ENCODE data around the gene OR2A5. TPM values are rescaled to one million over a fixed set of nuclear protein-coding genes. Genes with fewer than 3 reads are reported as not detected.
"Not testable (repeated sequence)": the region's sequence is repeated elsewhere in the genome, so short reads cannot be mapped to it uniquely, and the experiment has no call there.

The OR2A5 gene
- not detected for total RNA-seq

- Mint-ChIP-seq H3K36me3 (no peaks in the 10 kb centered on the region), H3K27ac (no peak within 1 kb of the TSS), H3K9me3 (no peaks in the 10 kb centered on the region)
- ATAC-seq = no peak
- no peak for DNase-seq (ENCODE audit: low spot score in 2 of 2)
Observed at GRCh38 chr7:144048648-144049047, at the start of gene OR2A5. OR2A5 (plus strand) TSS chr7:144048948; CDS start chr7:144050402, 1,454 bp downstream.

DNA sequence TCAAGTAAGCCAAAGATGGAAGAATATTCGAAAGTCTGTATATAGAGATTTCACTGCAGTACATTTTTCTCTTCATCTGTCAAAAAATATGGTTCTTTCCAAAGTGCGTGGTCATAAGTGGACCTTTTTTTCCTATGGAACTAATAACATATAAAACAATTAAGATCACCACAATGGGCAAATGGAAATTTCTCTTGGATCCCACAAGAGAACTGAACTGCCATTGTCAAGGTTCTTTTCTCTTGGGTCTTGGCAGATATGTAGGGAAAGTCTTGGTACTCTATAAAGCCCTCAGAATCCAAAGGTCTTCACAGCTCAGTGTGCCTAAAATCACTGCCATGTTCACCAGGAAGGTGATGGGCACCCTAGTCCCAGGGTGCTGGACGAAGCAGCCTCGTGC lies 48.7 kb upstream of the OR2A5 start, which contains the start of gene OR6B1:
OR6B1 (plus strand) TSS at position 301 of the 400 bp plus-strand sequence. CDS start 3,677 bp downstream, outside the sequence.
- Mint-ChIP-seq H3K9me3 (no peaks in the 10 kb centered on the region), H3K27ac (no peak within 1 kb of the TSS), H3K36me3 (no peaks in the 10 kb centered on the region)
- ATAC-seq = no peak
- no peak for DNase-seq (ENCODE audit: low spot score in 2 of 2)

GRCh38 chr7:144001543-144001942 lies 47.2 kb upstream of the OR2A5 start:
- no peaks in the 10 kb centered on the region for H3K9me3 Mint-ChIP-seq

DNA sequence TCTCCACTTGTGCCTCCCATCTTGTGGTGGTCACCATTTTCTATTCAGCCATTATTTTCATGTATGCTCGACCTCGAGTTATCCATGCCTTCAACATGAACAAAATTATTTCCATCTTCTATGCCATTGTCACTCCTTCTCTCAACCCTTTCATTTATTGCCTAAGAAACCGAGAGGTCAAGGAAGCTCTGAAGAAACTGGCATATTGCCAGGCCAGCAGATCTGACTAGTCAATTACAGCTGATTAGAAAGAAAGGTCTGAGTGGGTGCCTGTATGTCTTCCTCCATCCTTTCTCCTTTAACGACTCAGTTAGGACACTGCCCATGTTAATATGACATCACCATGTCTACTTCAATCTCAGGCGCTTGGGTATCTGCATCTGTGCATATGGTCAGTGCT lies 44.0 kb upstream of the OR2A5 start:
- ATAC-seq (no peak), DNase-seq (ENCODE audit: low spot score in 2 of 2) (no peak)
- peaks cover 8 to 15% of the 10 kb centered on the region in 2 donors for H3K9me3 Mint-ChIP-seq
- no peak overlapping the region for H3K27ac Mint-ChIP-seq
- H3K36me3 Mint-ChIP-seq = peaks cover 8 to 14% of the 10 kb centered on the region in 2 donors

More at GRCh38 chr7:144001543-144001942, 47.2 kb upstream of the OR2A5 start:
- H3K27ac Mint-ChIP-seq = no peak overlapping the region
- ATAC-seq (no peak), DNase-seq (ENCODE audit: low spot score in 2 of 2) (no peak)
- no peaks in the 10 kb centered on the region for H3K36me3 Mint-ChIP-seq

- Mint-ChIP-seq H3K27ac (no peak overlapping the region), H3K9me3 (peaks cover 15 to 19% of the 10 kb centered on the region in 2 donors), H3K36me3 (peaks cover 8 to 20% of the 10 kb centered on the region in 2 donors)
- ATAC-seq (no peak), DNase-seq (ENCODE audit: low spot score in 2 of 2) (no peak)
Observed at GRCh38 chr7:144006029-144006691, 42.6 kb upstream of the OR2A5 start.

DNA sequence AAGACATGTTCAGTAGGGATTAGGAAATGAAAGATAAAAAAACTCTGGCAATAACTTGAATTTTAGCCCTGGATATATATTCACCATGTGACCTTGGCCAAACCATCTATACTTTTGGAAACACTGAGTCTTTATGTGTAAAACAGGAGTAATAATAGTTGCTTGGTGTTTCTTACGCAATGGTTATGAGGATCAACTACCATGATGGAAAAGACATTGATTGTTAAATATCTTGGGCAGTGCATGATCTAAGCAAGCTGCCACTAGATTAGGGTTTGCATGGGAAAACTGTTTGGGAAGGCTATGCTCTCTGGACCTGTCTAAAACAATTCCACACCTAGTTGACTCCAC lies 42.1 kb upstream of the OR2A5 start:
- DNase-seq (ENCODE audit: low spot score in 2 of 2) (no peak), ATAC-seq (no peak)
- Mint-ChIP-seq H3K36me3 (peaks cover 8 to 25% of the 10 kb centered on the region in 2 donors), H3K27ac (no peak overlapping the region), H3K9me3 (peaks cover 15 to 23% of the 10 kb centered on the region in 2 donors)

DNA sequence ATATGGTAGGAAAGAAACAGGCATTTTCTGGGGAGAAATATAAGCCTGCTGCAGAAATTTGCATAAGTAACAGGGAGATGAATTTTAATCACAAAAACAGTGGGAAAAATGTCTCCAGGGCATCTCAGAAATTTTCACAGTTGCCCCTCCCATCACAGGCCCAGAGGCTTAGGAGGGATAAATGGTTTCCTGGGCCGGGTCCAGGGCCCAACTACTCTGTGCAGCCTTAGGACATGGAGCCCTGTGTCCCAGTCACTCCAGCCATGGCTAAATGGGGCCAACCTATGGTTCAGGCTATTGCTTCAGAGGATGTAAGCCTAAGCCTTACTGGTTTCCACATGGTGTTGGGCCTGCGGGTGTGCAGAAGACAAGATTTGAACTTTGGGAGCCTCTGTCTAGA lies 39.4 kb upstream of the OR2A5 start:
- no peak for ATAC-seq
- Mint-ChIP-seq H3K9me3 (peaks cover 15 to 26% of the 10 kb centered on the region in 2 donors), H3K36me3 (peaks cover 8 to 25% of the 10 kb centered on the region in 2 donors)

DNA sequence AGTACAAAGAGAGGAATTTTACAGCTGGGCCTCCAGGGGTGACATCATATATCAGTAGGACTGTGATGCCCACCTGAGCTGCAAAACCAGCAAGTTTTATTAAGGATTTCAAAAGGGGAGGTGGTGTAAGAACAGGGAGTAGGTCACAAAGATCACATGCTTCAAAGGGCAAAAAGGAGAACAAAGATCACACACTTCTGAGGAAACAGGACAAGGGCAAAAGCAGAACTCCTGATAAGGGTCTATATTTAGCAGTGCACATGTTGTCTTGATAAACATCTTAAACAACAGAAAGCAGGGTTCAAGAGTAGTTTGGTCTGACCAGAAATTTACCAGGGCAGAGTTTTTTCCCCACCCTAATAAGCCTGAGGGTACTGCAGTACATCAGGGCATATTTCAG lies 38.7 kb upstream of the OR2A5 start:
- H3K27ac Mint-ChIP-seq; ATAC-seq; DNase-seq (ENCODE audit: low spot score in 2 of 2): not testable (repeated sequence)
- peaks cover 8 to 25% of the 10 kb centered on the region in 2 donors for H3K36me3 Mint-ChIP-seq
- peaks cover 18 to 26% of the 10 kb centered on the region in 2 donors for H3K9me3 Mint-ChIP-seq

More for the DNA sequence above, 39.4 kb upstream of the OR2A5 start:
- DNase-seq (ENCODE audit: low spot score in 2 of 2) = no peak
- H3K27ac Mint-ChIP-seq = no peak overlapping the region

GRCh38 chr7:144010821-144011220 lies 37.9 kb upstream of the OR2A5 start:
- Mint-ChIP-seq H3K9me3 (peaks cover 21 to 26% of the 10 kb centered on the region in 2 donors), H3K36me3 (peaks cover 8 to 25% of the 10 kb centered on the region in 2 donors)
- not testable (repeated sequence) for DNase-seq (ENCODE audit: low spot score in 2 of 2); ATAC-seq; H3K27ac Mint-ChIP-seq

- Mint-ChIP-seq H3K36me3 (peaks cover 8 to 25% of the 10 kb centered on the region in 2 donors), H3K9me3 (peaks cover 21 to 26% of the 10 kb centered on the region in 2 donors), H3K27ac (no peak overlapping the region)
- no peak for DNase-seq (ENCODE audit: low spot score in 2 of 2)
- ATAC-seq = no peak
Observed at GRCh38 chr7:144011458-144012230, 37.1 kb upstream of the OR2A5 start.

DNA sequence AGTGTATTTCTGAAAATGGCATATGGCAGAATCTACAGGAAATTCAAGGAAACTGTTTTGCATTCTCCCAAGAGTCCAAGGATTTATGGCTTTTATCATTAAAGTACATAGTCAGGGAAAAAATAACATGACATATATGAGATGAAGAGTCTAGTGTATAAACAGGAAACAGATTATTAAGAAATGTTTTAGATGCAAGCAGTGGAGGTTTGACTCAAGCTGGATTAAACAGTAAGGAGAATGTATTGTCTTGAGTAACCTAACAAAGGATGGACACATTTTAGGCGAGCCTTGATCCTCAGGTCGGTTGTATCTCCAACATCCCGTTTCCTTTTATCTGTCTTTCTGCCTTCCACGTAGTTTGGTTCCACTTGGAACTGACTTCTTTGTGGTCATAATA lies 30.7 kb upstream of the OR2A5 start:
- no peak for ATAC-seq
- no peak for DNase-seq (ENCODE audit: low spot score in 2 of 2)
- no peak overlapping the region for H3K27ac Mint-ChIP-seq
- peaks cover 4 to 6% of the 10 kb centered on the region in 2 donors for H3K9me3 Mint-ChIP-seq
- H3K36me3 Mint-ChIP-seq = no peaks in the 10 kb centered on the region

- H3K9me3 Mint-ChIP-seq = peaks cover 4 to 6% of the 10 kb centered on the region in 2 donors
- ATAC-seq = no peak
- no peak overlapping the region for H3K27ac Mint-ChIP-seq
- no peaks in the 10 kb centered on the region for H3K36me3 Mint-ChIP-seq
- DNase-seq (ENCODE audit: low spot score in 2 of 2) = no peak
Observed at GRCh38 chr7:144019457-144019856, 29.3 kb upstream of the OR2A5 start.

DNA sequence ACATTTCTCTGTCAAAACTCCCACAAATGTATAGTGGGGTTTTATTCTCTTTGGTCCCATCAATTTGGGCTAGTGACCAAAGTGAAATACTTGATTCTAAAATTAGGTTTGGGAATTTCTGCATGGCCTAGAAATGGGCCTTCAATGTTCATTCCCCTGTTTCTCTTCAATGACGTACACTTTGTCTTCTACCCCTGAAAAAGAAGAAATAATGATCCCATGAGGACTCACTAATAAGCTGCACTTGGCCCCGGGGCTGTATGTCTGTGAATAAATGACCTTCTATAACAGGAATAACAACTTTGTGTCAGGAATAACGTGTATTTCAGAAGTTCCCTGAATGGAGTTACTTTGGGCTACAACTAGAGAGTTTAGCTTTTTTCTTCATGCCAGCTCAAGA lies 28.4 kb upstream of the OR2A5 start:
- H3K27ac Mint-ChIP-seq = no peak overlapping the region
- no peak for DNase-seq (ENCODE audit: low spot score in 2 of 2)
- no peaks in the 10 kb centered on the region for H3K36me3 Mint-ChIP-seq
- H3K9me3 Mint-ChIP-seq = peaks cover 0 to 4% of the 10 kb centered on the region in 2 donors
- no peak for ATAC-seq

DNA sequence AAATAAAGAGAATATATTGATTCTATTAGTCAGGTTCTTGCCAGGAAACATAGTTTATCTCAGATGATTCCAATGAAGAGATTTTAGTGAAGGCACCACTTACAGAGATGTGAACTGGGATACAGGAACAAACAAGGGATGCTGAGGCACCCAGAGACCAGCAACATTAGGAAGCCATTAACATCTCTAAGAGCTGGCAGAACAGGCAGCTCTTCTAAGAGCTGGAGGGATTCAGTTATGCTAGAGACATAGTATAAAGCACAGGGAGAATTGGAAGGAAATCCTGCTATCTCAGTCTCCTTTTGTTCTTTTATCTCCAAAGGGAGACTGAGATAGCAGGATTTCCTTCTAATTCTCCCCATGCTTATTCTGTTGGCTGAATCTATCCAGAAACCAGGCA lies 26.6 kb upstream of the OR2A5 start:
- Mint-ChIP-seq H3K36me3 (no peaks in the 10 kb centered on the region), H3K27ac (no peak overlapping the region), H3K9me3 (peaks cover 0 to 4% of the 10 kb centered on the region in 2 donors)
- ATAC-seq (no peak), DNase-seq (ENCODE audit: low spot score in 2 of 2) (no peak)

DNA sequence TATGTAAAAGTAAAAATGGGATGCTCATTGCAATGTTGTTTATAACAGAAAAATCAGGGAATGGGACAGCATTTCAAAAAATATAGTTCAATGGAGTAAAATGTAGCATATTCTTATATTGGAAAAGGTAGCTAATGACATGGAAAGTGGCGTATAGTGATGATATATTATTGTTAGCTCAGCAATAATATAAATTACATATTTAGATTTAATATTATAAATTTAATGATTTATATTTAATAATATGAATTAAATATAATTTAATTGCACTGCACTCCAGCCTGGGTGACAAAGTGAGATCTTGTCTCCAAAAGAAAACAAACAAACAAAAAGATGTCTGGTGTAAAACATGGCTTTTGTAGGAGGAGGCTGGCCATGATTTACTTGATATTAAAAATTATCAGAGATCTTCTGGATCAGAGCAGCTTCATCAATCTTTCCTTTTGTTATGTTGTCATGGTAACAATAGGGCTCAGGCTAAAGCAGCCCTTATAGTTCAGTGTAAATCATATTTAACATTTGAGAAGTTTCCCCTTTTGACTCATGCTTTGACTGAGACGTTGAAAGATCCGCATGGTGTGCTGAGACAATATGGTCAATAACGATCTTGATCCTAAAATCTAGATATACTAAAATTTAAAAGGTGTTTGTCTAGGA lies 25.4 kb upstream of the OR2A5 start:
- peaks cover 0 to 4% of the 10 kb centered on the region in 2 donors for H3K9me3 Mint-ChIP-seq
- ATAC-seq (no peak), DNase-seq (ENCODE audit: low spot score in 2 of 2) (no peak)
- H3K27ac Mint-ChIP-seq = no peak overlapping the region
- no peaks in the 10 kb centered on the region for H3K36me3 Mint-ChIP-seq

GRCh38 chr7:144024213-144024612 lies 24.5 kb upstream of the OR2A5 start:
- H3K36me3 Mint-ChIP-seq = no peaks in the 10 kb centered on the region
- ATAC-seq (no peak), DNase-seq (ENCODE audit: low spot score in 2 of 2) (no peak)
- no peaks in the 10 kb centered on the region for H3K9me3 Mint-ChIP-seq
- no peak overlapping the region for H3K27ac Mint-ChIP-seq

Measured in activated naive CD4-positive, alpha-beta T cell treated with anti-CD3 and anti-CD28 coated beads, Interleukin-2, amount 50 U/mL, for 72 hours (primary cell).